A673 (cell line): ENCODE data around the gene HIGD2A. TPM values are rescaled to one million over a fixed set of nuclear protein-coding genes. Genes with fewer than 3 reads are reported as not detected.

Experiments
- BruUV-seq: library from RNA; stranded (reverse); fragments of 400-500 nt; replicated peaks from 2 replicates; lab custom pipeline; 2021; lab: Mats Ljungman, UMichigan
- CTCF ChIA-PET: fragments of 300-600 bp; sonication (Branson Sonifier 250); formaldehyde crosslinking; loops from one replicate; lab custom pipeline; 2022; ENCODE audit warnings: antibody characterized with exemption; lab: Charles Lee
- POLR2A ChIA-PET: fragments of 300-600 bp; sonication (Branson Sonifier 250); formaldehyde crosslinking; loops from one replicate; lab custom pipeline; 2022; ENCODE audit warnings: antibody characterized with exemption; ENCODE audit not compliant: low non-redundant PET; lab: Charles Lee
- DNase-seq: peaks from one replicate; pipeline ENCODE4 v3.0.0-alpha.2; 2015; ENCODE audit warnings: low spot score
- H3K27ac ChIP-seq: fragments of 200-600 bp; sonication (generic); 2 replicates; pipeline ENCODE4 v1.5.1; 2016; ENCODE audit warnings: mixed run types, low read depth, mild to moderate bottlenecking, mixed read lengths, antibody characterized with exemption, low read length; ENCODE audit not compliant: poor library complexity, severe bottlenecking
- H3K27me3 ChIP-seq: fragments of 200-600 bp; sonication (generic); replicated peaks from 2 replicates; pipeline ENCODE4 v1.6.1; 2017; ENCODE audit warnings: mixed run types, low read depth, mild to moderate bottlenecking, mixed read lengths, antibody characterized with exemption, low read length; ENCODE audit not compliant: insufficient read depth, poor library complexity
- H3K36me3 ChIP-seq: fragments of 200-600 bp; sonication (generic); 2 replicates; pipeline ENCODE4 v1.6.1; 2016; ENCODE audit warnings: mixed run types, mild to moderate bottlenecking, mixed read lengths, antibody characterized with exemption, low read length; ENCODE audit not compliant: insufficient read depth, poor library complexity, severe bottlenecking
- H3K4me1 ChIP-seq: fragments of 200-600 bp; sonication (generic); 2 replicates; pipeline ENCODE4 v1.6.1; 2017; ENCODE audit warnings: mixed run types, mild to moderate bottlenecking, mixed read lengths, antibody characterized with exemption, low read length; ENCODE audit not compliant: insufficient read depth, poor library complexity, severe bottlenecking
- H3K4me3 ChIP-seq: fragments of 200-600 bp; sonication (generic); 2 replicates; pipeline ENCODE4 v1.5.1; 2016; ENCODE audit warnings: low read depth, mixed run types, mild to moderate bottlenecking, mixed read lengths, low read length; ENCODE audit not compliant: poor library complexity, severe bottlenecking
- H3K9me3 ChIP-seq: fragments of 200-600 bp; sonication (generic); 2 replicates; pipeline ENCODE4 v1.6.1; 2016; ENCODE audit warnings: mixed run types, low read depth, mild to moderate bottlenecking, mixed read lengths, antibody characterized with exemption, low read length; ENCODE audit not compliant: poor library complexity, severe bottlenecking
- CTCF ChIP-seq: fragments of 300-800, 200-600 bp; sonication (generic); conservative IDR thresholded peaks from 2 replicates; pipeline ENCODE4 v1.5.1; 2017; ENCODE audit warnings: low read depth, mild to moderate bottlenecking, antibody characterized with exemption, low read length, moderate library complexity, mixed read lengths
- EZH2 ChIP-seq: fragments of 200-600 bp; sonication (generic); IDR thresholded peaks from 2 replicates; pipeline ENCODE4 v1.6.1; 2017; ENCODE audit warnings: borderline replicate concordance, low read depth, mild to moderate bottlenecking, mixed read lengths, antibody characterized with exemption, low read length; ENCODE audit not compliant: poor library complexity, severe bottlenecking
- intact Hi-C: fragments of 100-400 bp; cut with micrococcal nuclease; formaldehyde crosslinking; loops from one replicate; pipeline ENCODE4 v1.10.0; 2022; ENCODE audit not compliant: unreplicated experiment
- total RNA-seq: library from RNA; stranded (reverse); gene quantifications from 2 replicates; pipeline ENCODE4 v1.2.3, GENCODE V29; 2021

The HIGD2A gene
- total RNA-seq, 1 experiment from 2014 or later: 81.7 TPM

- CTCF ChIA-PET: no interaction called here
Observed at GRCh38 chr5:176384366-176384930, 4.1 kb upstream of the HIGD2A start.

DNA sequence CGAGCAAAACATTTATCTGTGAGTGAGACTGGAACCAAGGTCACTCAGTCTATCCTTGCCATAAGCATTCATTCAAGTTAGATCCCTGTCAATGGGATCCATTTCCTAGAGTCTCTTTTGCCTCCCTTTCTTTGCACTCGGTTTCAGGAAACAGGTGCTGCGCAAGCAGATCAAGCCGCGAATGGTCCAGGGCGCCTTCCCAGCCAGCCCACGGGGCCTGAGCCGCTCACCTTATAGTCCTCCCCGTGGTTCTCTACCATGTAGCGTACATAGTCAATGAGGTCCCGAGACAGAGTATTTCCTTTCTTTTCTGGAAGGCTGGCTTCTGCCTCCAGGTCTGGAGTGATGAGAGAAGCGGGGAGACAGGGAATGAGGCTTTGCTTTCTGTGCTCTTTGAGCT lies 3.6 kb upstream of the HIGD2A start:
- CTCF ChIA-PET: no interaction called here
- intact Hi-C loops: loop anchor here (5.0 kb wide), 1 partner anchor 152 kb away; the partner anchor contains the start of gene RNF44
- DNase-seq: no peak
- peaks cover 44% of the 10 kb centered on the region for H3K36me3 ChIP-seq
- POLR2A ChIA-PET: no interaction called here
- TF ChIP-seq EZH2: no peak
- no peak for TF ChIP-seq CTCF
- no peaks in the 10 kb centered on the region for H3K27me3 ChIP-seq
- peaks cover 13% of the 10 kb centered on the region for H3K4me1 ChIP-seq
- no peak overlapping the region for H3K27ac ChIP-seq
- H3K9me3 ChIP-seq: no peaks in the 10 kb centered on the region
- no TSS peak for BruUV-seq
- no peak overlapping the region for H3K4me3 ChIP-seq

More at GRCh38 chr5:176384366-176384930, 4.1 kb upstream of the HIGD2A start:
- Histone ChIP-seq H3K27me3 (no peaks in the 10 kb centered on the region), H3K4me1 (peaks cover 10% of the 10 kb centered on the region), H3K9me3 (no peaks in the 10 kb centered on the region), H3K4me3 (no peak overlapping the region), H3K27ac (no peak overlapping the region), H3K36me3 (peaks cover 44% of the 10 kb centered on the region)
- no peak for DNase-seq
- TF ChIP-seq EZH2 (no peak), CTCF (no peak)
- POLR2A ChIA-PET: no interaction called here
- no TSS peak for BruUV-seq
- intact Hi-C loops: no loop called here

- peak overlapping the region; percentile 95 for H3K4me3 ChIP-seq
- H3K36me3 ChIP-seq: peaks cover 44% of the 10 kb centered on the region
- BruUV-seq: no TSS peak
- TF ChIP-seq EZH2: no peak
- no peak for TF ChIP-seq CTCF
- no peaks in the 10 kb centered on the region for H3K27me3 ChIP-seq
- no peaks in the 10 kb centered on the region for H3K9me3 ChIP-seq
- POLR2A ChIA-PET: no interaction called here
- no peak overlapping the region for H3K27ac ChIP-seq
- H3K4me1 ChIP-seq: peaks cover 13% of the 10 kb centered on the region
- CTCF ChIA-PET: no interaction called here
- no peak for DNase-seq
- intact Hi-C loops: loop anchor here (5.0 kb wide), 1 partner anchor 151 kb away; the partner anchor contains the start of gene RNF44
Observed at GRCh38 chr5:176386491-176386890, 2.1 kb upstream of the HIGD2A start.
